Measurements from ENCODE around the gene XRN2. TPM values are rescaled to one million over a fixed set of nuclear protein-coding genes. Genes with fewer than 3 reads are reported as not detected.
A peak's percentile ranks its signal among the peaks of the same experiment; 100 is the strongest.

The XRN2 gene
- total RNA-seq, 1 experiment from 2014 or later, result 97.8 TPM

DNA sequence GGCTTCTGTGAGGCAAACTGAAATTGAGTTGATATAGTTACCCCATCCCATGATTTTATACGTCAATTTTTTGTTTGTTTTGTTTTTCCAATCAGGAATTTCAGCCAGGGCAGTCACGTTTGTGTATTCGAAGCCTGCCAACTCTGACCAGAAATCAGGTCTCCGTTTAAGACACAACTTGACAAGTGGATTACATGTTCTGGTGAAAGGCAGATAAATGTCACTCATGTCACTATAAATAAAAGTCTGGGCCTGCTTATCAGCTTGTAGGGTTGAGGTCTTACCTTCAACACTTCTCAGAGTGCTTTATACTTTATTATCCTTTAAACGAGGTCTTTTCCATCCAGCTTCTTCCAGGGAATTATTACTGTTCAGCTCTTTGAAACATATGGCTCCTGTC, 8.4 kb upstream of the XRN2 start:
- no peak for DNase-seq (ENCODE audit: extremely low read depth, low read depth)

DNA sequence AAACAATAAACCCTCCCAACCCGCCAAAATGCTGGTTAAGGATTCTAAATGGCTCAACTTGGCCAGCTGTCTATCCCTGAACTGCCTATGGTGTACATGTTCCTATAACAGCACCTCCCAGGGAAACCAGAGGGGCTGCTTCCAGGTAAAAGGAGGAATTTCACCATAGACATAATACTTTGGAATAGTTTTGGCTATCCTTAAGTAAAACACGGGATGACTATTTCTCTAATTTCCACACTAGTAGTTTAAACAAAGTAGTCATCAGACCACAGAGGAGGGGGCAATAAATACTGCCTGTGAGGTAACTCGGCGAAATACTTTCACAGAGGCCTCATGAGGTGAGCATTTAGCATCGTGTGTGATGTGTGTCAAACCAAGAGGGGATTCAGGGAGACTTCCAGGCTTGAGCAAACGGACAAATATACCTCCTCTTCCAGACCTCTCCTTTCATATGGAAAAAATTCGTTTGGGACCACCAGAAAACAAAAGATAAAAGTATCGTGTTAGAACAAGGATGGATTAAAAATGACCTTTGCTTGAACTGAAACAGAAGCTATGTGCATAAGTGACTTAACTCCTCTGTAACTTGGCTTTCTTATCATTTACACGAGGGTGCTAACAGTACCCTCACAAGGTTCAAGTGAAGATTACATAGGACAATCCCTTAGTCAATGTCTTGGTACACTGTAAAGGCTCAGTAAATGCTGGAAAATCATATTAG, 1.0 kb upstream of the XRN2 start:
- DNase-seq (ENCODE audit: extremely low read depth, low read depth), result no peak

DNA sequence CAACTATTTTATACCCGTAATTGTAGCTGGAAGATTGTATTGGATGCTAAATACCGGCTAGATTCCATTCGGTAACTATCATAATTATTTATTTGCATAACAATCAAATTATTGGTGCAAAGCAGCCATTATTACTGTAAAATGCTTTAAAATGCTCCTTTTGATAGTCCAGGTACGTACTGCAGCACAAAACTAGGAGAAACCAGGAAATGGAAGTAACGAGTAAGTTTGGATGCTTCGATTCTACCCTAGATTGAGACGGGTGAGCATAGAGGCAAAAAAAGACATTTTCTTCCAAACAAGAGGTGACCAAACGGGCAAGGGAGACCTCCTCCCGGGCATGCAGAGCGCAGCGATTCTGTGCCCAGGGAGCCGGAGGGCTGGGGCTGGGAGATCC, 469 bp upstream of the XRN2 start:
- no peak for DNase-seq (ENCODE audit: extremely low read depth, low read depth)

GRCh38 chr20:21303872-21304586, 898 bp downstream of the XRN2 start:
- DNase-seq (ENCODE audit: extremely low read depth, low read depth), result no peak

- no peak for DNase-seq (ENCODE audit: extremely low read depth, low read depth)
Observed at GRCh38 chr20:21308340-21308739, 5.2 kb downstream of the XRN2 start.

GRCh38 chr20:21309678-21310467, 6.7 kb downstream of the XRN2 start:
- no peak for DNase-seq (ENCODE audit: extremely low read depth, low read depth)

GRCh38 chr20:21312813-21313474, 9.8 kb downstream of the XRN2 start:
- DNase-seq (ENCODE audit: extremely low read depth, low read depth), result no peak

DNA sequence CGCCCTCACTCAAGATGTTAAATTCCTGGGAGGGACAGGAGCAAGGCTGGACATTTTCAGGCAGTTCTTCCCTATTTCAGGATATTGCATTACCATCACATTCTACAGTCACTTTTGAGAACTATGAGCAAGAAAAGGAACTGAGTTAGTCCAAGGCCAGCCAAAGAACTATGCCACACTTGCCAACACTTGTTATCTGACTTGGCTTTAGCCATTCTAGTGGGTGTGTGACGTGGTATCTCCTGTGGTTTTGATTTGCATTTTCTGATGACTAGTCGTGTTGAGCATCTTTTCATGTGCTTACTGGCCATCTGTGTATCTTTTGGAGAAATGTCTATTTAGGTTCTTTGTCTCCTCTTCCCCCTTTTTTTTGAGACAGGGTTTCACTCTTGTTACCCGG, 12.0 kb downstream of the XRN2 start:
- no peak for DNase-seq (ENCODE audit: extremely low read depth, low read depth)

GRCh38 chr20:21322083-21322710, 19.1 kb downstream of the XRN2 start:
- DNase-seq (ENCODE audit: extremely low read depth, low read depth), result no peak

DNA sequence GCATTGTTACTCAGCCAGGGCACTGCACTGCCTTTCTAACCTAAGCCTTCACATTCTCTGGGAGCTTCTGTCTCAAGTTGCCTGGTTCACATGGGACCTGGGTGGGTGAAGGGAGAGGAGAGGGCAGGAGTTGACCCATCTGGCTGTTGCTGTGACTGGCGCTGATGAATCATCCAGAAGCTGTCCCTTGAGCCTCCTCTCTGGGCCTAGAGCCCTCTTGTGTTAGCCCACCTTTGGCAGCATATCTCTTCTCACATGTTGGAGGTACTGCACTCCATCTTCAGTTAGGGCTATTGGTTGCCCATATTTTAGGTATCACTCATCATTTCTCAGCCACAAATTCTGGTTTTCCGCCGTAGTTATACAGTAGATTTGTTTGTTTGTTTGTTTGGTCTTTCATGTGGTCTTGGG, 19.8 kb downstream of the XRN2 start:
- DNase-seq (ENCODE audit: extremely low read depth, low read depth), result no peak

GRCh38 chr20:21323640-21324039, 20.5 kb downstream of the XRN2 start:
- peak; percentile 21 for DNase-seq (ENCODE audit: extremely low read depth, low read depth)

DNA sequence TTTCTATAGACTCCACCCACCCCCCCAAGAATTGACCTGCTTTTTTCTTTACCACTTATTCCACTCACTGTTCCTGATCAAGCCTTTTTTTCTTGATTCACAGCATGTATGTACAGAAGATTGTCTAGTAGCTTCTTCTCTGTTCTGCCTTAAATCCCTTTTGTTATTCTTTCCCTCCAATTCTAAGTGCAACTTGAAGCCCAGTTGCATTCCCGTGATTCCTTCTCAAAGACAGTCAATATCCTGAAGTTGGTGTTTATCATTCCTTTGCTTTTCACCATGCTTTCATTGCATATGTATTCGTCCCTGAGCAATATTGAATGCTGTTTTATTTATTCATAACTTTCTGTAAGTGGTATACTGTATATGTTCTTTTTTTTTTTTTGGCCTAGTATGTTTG, 21.0 kb downstream of the XRN2 start:
- no peak for DNase-seq (ENCODE audit: extremely low read depth, low read depth)

DNA sequence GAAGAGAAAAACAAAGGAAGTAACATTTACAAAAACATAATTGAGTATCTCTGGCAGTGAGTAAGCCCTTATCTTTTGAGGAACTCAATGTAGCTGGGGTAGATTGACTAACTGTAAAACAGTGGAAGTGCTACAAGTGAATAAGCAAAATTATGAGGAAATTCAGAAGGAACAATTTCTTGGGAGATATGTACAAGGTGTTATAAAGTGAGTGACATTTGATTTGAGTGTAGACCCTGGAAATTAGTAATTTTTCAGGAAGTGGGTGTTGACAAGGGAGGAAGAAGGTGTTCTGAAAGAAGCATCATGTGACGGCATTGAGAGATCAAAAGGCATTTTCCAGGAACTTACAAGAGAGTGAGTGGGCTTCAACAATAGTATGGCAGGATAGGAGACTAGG, 22.2 kb downstream of the XRN2 start:
- no peak for DNase-seq (ENCODE audit: extremely low read depth, low read depth)

GRCh38 chr20:21326700-21327099, 23.6 kb downstream of the XRN2 start:
- DNase-seq (ENCODE audit: extremely low read depth, low read depth), result no peak

- DNase-seq (ENCODE audit: extremely low read depth, low read depth), result no peak
Observed at GRCh38 chr20:21336455-21337151, 33.5 kb downstream of the XRN2 start.

GRCh38 chr20:21338291-21338690, 35.2 kb downstream of the XRN2 start:
- DNase-seq (ENCODE audit: extremely low read depth, low read depth), result no peak

DNA sequence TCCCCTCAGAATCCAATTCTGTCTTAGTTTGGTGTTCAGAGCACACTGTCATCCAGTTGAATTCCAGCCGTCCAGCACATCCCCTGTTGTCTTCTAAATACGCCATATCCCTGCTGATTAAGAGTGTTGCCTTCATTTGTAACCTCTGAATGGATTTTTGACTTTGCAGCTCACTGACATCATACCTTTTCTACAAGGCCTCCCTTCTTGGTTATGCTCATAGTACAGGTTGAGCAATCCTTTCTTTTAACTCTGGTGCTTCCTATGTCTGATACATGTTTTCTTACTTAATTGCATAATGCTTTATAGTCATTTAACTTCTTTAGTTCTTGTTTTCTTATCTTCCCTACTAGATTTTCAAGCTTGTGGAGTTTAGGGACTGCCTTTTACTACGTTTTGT, 36.4 kb downstream of the XRN2 start:
- no peak for DNase-seq (ENCODE audit: extremely low read depth, low read depth)

DNA sequence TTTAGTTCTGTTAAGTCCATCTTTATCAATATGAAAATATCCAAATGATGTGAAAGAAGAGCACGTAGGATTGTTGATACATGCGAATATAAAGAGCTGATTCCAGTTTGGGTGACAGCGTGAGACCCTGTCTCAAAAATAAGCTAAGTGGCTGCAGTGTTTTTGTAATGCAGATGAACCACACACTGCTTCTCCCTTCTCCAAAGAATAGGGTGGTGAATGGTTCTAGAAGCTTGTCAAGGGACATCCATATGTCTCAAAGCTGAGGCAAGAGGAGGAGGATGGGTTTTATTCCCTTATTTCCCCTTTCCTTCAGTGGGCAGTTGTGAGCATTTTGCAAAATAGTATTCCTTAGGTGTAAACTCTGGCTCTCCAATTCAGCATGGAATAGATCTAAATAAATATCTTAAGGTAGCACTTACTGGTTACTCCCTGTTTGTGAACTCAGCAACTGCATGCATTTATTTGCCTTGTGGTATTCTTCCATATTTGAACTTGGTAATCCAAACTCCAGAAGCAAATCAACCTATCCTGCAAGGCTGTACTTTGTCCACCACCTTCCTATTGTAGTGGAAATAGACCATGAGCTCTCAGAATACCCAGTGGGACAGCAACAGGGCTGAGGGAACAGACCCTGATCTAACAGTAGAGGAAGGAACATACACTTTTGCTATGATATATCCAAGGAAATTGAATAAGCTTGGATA, 38.0 kb downstream of the XRN2 start:
- DNase-seq (ENCODE audit: extremely low read depth, low read depth), result no peak

DNA sequence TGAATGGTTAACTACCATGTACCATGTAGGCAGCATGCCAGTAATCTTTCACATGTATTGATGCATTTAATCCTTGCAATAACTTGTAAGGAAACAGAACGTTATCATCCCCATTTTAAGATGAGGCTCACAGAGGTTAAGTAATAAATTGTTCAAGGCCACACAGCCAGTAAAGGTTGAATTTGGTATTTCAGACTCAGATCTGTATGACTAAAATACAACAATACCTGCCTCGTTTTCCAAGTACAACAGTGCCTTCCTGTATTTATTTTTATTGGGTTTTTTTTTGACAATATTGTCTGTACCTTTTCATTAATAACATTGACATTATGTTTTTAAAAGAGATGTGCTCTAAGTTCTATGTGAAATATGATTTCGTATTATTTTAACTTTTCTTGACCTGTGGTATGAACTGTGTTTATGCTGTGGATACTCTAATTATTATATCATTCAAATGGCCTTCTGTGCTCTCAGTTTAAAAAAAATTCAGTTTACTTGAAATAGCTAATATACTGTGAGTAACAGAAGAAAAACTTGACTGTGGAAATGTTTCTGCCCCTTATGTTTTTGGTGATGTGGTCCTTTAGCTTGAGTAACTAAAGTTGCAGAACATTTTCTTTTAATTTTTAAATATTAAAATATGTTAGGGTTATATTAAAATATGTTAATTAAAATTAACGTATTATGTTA, 39.7 kb downstream of the XRN2 start:
- DNase-seq (ENCODE audit: extremely low read depth, low read depth), result no peak

Measured in NCI-H460 (cell line).